Amniotic epithelial cell (primary cell): Measurements from ENCODE around the gene PROSER1.
"Not testable (repeated sequence)": the region's sequence is repeated elsewhere in the genome, so short reads cannot be mapped to it uniquely, and the experiment has no call there.

Experiments used
- DNase-seq: peaks from one replicate; pipeline ENCODE4 v3.0.0-alpha.2; 2010; ENCODE audit warnings: low read depth

The PROSER1 gene

GRCh38 chr13:39037880-39038568, at the start of gene PROSER1, which contains the start of gene NHLRC3:
Gene PROSER1, minus strand, starts transcription at chr13:39038089. Its CDS starts 847 bp downstream, at chr13:39037242.
Gene NHLRC3, plus strand, starts transcription at chr13:39038456. Its CDS starts 184 bp downstream, at chr13:39038640.
- peak; percentile 96 for DNase-seq

DNA sequence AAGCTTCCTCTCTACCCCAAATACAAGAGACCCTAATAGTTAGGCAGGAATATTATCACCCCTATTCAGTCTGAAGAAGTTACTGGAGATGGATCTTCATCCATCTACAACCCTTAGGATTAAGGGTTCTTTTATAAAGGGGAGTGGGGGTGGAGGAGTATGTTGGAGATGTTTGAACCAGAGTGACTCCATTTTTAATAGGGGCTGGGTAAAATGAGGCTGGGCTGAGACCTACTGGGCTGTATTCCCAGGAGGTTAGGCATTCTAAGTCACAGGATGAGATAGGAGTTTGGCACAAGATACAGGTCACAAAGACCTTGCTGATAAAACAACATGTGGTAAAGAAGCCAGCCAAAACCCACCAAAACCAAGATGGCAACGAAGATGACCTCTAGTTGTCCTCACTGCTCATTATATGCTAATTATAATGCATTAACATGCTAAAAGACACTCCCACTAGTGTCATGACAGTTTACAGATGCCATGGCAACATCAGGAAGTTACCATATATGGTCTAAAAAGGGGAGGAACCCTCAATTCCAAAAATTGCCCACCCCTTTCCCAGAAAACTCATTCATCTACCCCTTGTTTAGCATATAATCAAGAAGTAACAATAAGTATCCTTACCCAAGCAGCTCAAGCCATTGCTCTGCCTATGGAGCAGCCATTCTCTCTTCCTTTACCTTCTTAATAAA, 48.5 kb upstream of the PROSER1 start:
- not testable (repeated sequence) for DNase-seq

- no peak for DNase-seq
These were observed 36.1 kb upstream of the PROSER1 start for GRCh38 chr13:39073983-39074382.

- no peak for DNase-seq
These were observed 35.0 kb upstream of the PROSER1 start for GRCh38 chr13:39072842-39073241.

GRCh38 chr13:39062004-39062403, 24.1 kb upstream of the PROSER1 start:
- no peak for DNase-seq

DNA sequence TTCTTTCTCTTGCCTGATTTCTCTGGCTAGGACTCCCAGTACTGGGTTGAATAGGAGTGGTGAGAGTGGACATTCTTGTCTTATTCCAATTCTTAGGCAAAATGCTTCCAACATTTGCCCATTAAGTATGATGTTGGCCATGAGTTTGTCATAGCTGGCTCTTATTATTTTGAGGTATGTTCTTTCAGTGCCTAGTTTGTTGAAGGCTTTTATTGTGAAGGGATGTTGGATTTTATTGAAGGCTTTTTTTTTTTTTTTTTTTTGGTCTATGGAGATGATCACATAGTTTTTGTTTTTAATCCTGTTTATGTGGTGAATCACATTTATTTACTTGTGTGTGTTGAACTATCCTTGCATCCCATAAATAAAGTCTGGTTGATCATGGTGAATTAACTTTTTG, 20.2 kb upstream of the PROSER1 start:
- no peak for DNase-seq

DNA sequence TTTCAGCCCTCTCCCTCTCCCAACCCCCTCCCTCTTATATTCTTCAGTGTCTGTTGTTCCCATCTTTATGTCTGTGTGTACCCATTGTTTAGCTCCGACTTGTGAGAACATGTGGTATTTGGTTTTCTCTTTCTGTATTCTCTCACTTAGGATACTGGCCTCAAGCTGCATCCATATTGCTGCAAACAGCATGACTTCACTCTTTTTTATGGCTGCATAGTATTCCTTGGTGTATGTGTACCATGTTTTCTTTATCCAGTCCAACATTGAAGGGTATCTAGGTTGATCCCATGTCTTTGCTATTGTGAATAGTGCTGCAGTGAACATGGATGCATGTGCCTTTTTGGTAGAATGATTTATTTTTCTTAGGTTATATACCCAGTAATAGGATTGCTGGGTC, 18.1 kb upstream of the PROSER1 start:
- DNase-seq = no peak

DNA sequence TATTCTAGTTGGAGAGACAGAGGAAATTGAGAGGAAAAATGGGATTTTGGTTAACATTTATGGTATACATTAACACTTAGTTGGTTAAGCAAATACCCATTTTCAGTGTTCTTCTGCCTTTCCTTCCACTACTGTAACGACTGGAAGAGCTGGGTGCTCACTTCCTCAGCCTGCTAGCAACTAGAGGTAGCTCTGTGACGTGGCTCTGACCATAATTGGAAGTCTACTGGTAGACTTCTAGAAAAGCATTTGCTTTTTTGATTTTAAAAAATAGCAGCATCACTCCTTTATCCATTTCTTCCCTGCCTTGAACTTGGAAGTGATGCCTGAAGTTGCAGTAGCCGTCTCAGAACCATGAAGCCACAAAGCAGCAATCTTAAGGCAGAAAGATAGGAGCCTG, 16.2 kb upstream of the PROSER1 start:
- DNase-seq = no peak

- no peak for DNase-seq
These were observed 15.1 kb upstream of the PROSER1 start for GRCh38 chr13:39052944-39053343.

DNA sequence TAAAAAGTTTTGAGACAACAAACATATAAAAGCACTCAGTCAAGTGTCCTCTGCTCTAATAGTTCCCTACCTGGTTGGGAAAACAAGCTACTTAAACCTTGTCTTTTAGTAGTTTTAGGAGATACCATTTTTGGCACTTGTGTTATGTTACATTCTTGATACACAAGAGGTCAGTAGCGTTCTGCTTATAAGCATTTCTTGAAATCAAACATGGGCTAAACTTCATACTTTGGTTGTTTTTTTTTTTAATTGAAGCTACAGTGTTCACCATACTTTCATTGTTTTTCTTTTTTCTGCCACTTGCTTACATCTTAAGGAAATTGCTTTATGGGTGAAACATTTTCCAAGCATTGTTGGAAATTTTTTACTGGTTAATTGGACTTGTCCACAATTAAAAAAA, 13.3 kb upstream of the PROSER1 start:
- peak; percentile 45 for DNase-seq

GRCh38 chr13:39049274-39049673, 11.4 kb upstream of the PROSER1 start:
- no peak for DNase-seq

- DNase-seq = no peak
These were observed 10.9 kb upstream of the PROSER1 start for GRCh38 chr13:39048806-39049205.

- no peak for DNase-seq
These were observed 9.7 kb upstream of the PROSER1 start for GRCh38 chr13:39047560-39047959.

GRCh38 chr13:39044536-39044935, 6.6 kb upstream of the PROSER1 start:
- DNase-seq = no peak

GRCh38 chr13:39040206-39040605, 2.3 kb upstream of the PROSER1 start:
- peak; percentile 31 for DNase-seq

GRCh38 chr13:39039041-39039440, 1.2 kb upstream of the PROSER1 start:
- DNase-seq = no peak

DNA sequence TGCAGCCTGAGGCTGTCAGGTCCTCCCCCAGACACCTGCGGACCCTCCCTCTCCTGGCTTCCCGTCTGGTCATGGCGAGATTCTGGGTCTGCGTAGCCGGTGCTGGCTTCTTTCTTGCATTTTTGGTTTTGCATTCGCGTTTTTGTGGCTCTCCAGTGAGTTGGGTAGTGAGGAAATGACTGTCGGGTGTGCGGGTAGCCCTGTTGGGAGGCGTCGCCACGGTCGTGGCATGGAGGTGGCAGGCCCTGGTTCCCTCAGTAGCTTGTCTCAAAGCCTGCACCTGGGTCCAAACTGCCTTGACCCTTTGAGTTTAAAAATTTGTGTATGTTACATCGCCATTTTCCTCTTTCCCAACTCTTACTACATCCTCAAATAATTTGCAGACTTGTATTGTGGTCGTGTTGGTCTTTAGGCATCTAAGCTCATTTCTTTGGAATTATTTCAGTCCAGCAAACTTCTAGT, 711 bp upstream of the PROSER1 start:
- DNase-seq = peak; percentile 39

DNA sequence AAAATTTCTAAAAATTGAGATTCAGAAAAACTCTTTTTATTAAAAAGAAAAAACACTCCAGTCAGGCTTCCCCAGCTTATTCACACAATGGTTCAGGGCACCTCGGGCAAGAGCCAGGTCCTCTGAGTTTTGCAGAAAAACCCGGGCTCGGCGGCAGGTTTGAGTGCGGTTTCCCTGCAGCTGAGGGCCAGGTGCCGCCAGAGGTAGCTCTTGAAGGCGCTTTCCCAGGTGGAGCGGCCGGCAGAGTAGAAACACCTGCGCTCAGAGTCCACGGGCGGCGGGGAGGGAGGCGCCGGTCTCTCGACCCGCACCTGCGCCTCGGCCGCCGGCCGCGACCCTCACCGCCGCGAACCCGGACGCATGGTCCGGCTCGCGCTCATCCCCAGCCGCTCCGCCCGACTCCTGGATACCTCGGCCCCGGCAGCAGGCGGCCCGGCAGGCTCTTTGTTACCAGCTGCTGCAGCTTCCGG, 444 bp downstream of the PROSER1 start:
- no peak for DNase-seq

DNA sequence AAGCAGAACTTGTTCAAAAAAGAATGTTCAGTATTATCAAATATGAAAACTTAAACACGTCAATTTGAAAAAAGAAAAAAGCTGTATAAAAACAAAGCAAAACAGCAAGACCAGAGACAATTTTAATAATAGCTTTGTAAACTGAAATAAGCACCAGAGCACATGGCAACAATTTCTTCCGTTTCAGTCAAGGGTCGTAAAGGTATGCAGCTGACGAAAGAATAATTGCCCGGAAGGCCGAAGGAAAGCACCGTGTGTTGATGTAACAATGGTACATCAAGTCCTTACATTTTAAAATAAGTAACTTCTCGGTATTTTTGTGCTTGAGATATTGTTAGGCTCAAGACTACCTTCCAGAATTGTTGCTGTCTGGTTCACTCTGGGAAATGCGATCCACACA, 1.7 kb downstream of the PROSER1 start:
- DNase-seq = peak; percentile 17

- DNase-seq = no peak
These were observed 2.1 kb downstream of the PROSER1 start for GRCh38 chr13:39035799-39036198.

DNA sequence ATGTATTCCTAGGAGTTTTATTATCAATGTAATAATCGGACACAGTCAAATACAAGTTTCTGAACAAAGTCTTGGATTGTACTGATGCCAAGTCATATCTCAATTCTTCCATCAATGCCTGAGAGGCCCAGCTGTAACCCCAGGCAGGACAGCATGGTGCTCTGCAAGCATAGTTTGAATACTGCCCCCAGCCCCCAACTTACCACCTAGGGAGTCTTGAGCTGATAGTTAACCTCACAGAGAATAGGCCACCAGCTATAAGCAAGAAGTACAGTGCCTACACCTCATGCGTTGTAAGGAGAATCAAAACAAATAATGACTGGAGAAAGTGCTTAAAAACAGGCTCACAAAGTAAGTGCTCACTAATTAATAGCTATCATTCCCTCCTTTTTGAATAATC, 2.7 kb downstream of the PROSER1 start:
- no peak for DNase-seq

GRCh38 chr13:39034085-39034484, 3.8 kb downstream of the PROSER1 start:
- DNase-seq = no peak

- DNase-seq = no peak
These were observed 5.7 kb downstream of the PROSER1 start for GRCh38 chr13:39032150-39032549.
